ENCODE results near the gene ADAMTS17.

The ADAMTS17 gene

DNA sequence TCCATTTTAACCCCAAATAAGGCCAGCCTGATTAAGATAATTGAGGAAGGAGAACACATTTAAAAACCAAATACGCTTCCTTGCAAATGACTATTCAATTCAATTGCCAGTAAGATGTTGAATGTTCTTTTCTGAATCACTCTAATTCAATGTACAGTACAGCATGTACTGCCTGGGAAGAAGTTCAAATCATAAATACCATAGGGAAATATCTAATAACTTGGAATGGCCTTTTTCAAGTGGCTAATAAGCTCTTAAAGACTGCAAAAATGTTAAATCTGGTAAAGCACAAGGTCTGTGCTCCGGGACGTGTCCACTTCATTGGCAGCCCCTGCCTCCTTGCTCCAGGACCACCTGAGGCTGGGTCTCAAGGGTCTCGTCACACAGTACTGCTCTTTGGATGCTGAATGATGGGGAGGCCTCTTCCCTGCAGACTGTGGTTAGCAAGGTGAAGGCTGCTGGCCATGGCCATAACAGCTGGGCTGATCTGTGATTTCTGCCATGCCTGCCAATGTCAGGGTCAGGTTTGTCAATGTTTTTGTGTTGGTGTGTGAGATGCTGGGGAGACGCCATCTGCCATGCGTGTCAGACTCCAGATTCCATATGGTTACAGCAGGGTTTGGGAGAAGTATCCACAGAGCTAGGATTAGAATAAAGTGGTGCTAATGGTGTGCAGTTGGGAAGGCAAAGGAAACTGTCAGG is 300.5 kb downstream of the ADAMTS17 start:
- DNase-seq = no peak

DNA sequence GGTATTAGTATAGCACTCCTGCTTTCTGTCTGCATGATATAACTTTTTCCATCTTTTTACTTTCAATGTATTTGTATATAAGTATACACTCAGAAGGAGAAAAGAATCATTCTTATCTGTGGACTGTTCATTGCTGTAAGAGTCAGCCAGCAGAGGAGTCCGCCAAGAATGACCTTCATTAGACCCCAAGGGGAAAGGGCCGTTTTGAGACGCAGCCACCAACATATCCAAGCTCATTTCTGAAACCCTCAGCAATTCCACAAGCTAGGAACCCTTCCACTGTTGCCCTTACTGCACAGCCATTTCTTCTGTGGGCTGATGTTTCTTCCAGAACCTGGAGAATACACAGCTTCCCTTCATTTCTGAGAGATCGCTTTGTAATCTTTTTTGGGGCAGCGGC is 301.8 kb downstream of the ADAMTS17 start:
- DNase-seq = no peak

GRCh38 chr15:100038736-100039135 is 303.0 kb downstream of the ADAMTS17 start:
- no peak for DNase-seq

- no peak for DNase-seq
Observed at GRCh38 chr15:100037901-100038300, 303.9 kb downstream of the ADAMTS17 start.

DNA sequence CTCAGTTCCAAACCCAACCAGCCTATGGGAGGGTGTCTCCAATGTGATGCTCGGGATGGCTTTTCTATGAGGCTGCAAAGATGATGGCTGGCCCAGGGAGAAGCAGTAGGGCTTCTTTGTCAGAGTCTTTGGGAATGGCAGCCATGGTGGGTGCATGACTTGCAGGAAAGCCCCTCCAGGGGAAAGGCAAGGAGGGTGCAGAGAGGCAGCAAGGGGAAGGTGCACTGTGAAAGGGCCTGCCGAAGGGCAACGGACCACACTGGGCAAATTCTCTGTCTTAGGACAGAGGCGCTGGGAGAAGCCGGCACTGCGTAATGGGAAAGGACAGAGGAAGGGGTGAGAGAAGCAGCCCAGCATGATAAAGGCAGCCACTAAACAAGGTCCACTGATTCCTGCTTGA is 305.8 kb downstream of the ADAMTS17 start:
- no peak for DNase-seq

DNA sequence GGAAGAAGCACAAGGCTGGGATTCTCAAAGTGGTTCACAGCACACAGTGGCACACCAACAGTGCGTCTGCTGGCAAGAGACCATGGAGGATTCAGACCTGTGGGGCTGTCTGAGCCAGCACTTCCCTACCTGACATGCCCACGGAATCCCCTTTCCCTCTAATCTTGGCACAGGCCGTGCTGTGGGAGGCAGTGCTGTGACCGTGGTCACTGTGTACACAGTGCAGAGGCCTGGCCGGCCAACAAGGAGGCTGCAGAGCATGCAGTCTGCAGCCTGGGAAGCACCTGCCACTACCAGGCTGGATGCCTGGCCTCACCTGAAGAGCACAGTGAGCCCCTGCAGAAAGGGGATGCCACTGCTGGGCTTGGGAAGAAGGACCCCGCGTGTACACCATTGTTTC is 307.6 kb downstream of the ADAMTS17 start:
- no peak for DNase-seq

DNA sequence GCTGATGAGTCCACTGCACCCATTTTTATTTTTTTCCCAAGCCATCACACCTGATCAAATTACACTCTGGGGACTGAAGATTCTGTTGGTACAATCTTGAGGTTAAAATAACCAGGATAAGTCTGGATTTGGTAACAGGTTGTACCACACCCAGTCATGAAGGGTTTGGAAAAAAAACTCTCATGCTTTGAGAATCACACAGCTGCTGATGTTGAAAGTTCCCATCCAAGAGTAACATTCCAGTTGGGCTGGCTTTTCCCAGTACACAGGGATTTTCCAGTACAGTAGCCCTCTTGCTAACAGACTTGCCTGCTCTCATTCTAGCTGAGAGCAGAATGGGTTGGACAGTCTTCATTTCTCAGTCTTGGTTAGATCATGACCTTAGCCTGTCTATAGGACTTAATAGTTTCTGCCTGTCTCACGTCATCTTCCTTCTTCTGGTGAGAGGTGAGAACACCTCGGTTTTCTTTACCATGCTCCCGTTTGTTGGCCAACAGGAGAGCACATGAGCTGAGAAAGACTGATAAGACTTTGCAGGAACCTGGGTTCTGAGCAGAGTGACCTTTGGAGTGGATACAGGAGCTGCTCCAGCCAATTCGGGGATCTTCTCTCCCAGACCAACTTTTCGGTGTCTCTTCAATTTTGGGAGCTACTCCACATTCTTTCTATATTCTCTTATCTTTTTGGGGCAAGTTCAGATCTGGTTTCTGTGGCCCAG is 308.5 kb downstream of the ADAMTS17 start:
- DNase-seq = no peak

DNA sequence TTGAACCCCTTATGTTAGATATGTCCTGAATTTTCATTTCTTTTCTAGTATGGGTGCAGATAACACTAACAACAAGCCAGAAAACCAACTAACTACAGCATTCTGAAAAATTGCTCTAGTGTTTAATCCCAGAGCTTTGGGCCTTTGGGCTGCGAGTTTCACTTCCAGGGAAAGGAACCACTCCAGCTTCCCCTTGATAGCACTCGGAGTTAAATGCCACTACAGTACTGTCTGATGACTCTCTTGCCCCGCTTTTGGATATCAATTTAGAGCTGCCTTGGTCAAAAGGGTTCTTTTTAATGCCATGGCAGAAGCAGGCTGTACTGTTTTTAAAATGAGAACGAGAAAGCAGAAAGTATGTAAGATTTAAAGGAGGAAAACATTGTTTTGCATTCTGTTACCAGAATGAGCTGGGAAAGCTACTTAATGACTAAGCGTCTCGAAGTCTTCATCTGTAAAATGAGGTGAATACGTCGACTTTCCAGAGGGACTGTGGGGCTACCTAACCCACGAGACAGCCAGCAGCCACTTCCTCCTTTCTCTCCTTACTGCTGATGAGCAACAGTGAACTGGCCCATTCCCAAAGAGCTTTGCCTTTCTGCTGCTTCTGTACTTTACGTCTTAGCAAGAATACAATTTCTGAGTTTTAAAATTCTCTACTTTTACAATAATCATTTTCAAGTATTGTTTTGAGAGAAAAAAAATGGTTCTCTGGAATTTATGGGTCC is 309.3 kb downstream of the ADAMTS17 start:
- no peak for DNase-seq

DNA sequence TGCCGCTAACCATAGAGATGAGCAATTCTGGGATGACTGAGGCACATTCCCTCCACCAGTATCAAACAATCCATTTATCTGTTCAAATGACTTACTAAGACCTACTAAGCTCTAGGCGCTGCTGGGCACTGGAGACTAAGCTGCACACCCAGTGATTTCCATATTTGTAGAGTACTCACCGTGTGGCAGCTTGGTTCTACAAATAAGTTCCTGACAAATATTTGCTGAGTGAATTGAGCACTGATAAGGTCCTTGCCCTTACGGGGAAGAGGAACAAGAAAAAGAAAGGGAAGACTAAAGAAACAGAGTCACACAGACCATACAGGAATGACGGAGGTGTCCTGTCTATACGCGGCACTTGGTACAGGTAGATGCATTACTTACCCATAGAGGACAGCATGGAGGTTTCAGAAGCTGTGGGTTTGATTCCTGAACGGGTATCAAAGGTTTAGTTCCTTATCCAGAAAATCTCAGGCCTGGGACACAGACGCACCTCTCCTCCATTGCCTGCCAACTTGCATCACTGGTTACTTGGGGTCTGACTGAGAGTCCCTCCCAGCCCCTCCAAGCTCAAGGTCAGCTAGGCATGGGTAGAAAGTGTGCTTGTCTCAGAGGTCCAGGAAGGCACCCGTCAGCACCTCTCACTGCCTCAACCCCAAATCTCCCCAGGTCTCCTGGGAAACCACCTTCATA is 310.0 kb downstream of the ADAMTS17 start:
- no peak for DNase-seq

GRCh38 chr15:100030586-100031229 is 311.1 kb downstream of the ADAMTS17 start:
- DNase-seq = no peak

DNA sequence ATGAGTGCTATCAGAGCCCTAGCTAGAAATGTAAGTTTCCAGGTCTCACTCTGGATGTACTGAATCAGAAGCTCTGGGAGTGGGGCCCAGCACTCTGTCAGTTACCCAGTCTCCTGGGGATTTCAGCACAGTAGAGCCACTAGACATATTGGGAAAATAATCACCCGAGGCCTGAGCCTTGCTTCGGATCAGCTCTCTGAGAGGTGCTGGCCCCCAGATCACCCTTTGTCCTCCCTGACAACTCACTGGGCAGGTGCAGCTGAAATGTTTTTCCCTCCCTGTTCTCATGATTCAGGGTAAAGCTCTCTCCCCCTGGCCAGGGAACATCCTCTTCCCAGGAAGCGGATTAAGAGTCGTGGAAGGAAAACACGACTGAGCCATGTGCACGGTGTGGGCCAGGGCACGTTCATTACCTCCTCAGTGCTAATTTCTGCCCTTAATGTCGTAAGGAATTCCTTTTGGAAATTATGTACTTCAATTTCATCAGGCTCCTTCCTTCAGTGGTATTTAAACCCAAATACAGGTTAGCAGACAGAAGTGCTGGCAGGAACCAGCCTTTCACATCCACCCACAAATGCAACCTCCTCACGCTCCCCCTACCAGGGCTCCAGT is 311.8 kb downstream of the ADAMTS17 start:
- DNase-seq = no peak

DNA sequence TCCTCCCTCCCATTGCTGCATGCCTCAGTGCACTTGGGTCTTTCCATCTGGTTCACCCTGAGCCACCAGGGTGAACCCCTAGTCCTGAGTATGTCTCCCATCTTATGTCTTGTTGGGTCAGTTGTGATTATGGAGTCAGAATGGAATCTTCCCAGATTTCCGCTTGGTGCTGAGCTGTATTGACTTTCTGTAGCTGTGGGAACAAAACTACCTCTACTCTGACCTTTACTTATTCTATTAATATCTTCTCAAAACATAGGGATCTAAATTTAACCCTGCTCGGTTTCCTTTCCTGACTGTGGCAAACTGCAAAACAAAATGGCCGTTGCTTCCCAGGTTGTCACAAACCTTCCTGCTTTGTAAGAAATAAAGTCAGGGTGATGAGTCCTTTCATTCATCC is 312.7 kb downstream of the ADAMTS17 start:
- no peak for DNase-seq

GRCh38 chr15:100026041-100026440 is 315.7 kb downstream of the ADAMTS17 start:
- no peak for DNase-seq

GRCh38 chr15:100022806-100023205 is 319.0 kb downstream of the ADAMTS17 start:
- DNase-seq = no peak

GRCh38 chr15:100022391-100022790 is 319.4 kb downstream of the ADAMTS17 start:
- DNase-seq = no peak

GRCh38 chr15:100021653-100022052 is 320.1 kb downstream of the ADAMTS17 start:
- no peak for DNase-seq

GRCh38 chr15:100020614-100021013 is 321.2 kb downstream of the ADAMTS17 start:
- no peak for DNase-seq

DNA sequence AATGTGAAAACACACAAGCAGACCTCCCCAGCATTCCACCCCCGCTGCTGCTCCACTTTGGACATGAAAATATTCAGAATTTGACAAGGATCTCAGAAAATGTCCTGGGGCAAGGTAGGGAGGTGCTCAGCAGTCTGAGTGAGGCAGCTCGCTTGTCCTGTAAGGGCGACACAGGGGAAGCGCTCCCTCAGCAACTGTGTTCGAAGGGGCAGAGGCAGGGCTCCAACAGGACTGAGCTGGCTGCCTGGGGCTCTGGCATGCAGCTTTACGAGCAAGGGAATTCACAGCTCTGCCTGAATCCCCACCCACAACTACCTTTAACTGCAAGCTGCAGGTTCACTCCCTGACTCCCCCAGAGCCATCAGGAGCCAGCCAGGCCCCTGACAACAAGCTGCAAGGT is 321.6 kb downstream of the ADAMTS17 start:
- DNase-seq = no peak

DNA sequence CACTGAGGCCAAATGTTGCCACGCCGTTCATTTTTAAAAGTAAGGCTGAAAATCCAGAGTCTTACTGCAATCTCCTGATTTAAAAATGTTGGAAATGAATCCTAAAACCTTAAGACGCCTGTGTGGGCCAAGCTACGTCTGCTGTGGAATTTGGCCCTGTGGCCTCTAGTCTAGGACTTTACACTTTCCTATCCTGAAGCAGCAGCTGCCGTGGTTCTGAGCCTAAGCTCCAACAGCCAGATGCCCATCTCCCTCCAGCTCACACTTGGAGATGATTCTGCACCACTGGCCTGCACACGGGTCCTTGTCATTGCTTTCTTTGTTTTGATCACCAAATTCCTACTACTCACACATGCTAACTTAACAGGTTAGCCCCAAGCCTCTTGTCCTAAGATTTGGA is 322.2 kb downstream of the ADAMTS17 start:
- DNase-seq = no peak

DNA sequence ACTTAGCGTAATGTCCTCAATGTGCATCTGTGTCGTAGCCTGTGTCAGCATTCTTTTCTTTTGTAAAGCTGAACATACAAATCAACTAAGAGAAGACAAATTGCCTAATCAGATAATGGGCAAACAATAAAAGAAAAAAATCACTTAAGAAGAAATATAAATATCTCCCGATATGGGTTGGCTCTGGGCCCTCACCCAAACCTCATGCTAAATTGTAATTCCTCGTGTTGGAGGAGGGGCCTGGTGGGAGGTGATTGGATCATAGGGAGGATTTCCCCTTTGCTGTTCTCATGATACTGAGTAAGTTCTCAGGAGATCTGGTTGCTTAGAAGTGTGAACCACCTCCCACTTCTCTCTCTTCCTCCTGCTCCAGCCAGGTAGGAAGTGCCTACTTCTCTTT is 323.6 kb downstream of the ADAMTS17 start:
- DNase-seq = no peak

- DNase-seq = no peak
Observed at GRCh38 chr15:100017140-100017539, 324.6 kb downstream of the ADAMTS17 start.

GRCh38 chr15:100016632-100017031 is 325.1 kb downstream of the ADAMTS17 start:
- DNase-seq = no peak

Measured in activated gamma-delta T cell (primary cell).